Measurements from ENCODE around the gene CDC25C.
"Not testable (repeated sequence)": the region's sequence is repeated elsewhere in the genome, so short reads cannot be mapped to it uniquely, and the experiment has no call there.

The CDC25C gene

DNA sequence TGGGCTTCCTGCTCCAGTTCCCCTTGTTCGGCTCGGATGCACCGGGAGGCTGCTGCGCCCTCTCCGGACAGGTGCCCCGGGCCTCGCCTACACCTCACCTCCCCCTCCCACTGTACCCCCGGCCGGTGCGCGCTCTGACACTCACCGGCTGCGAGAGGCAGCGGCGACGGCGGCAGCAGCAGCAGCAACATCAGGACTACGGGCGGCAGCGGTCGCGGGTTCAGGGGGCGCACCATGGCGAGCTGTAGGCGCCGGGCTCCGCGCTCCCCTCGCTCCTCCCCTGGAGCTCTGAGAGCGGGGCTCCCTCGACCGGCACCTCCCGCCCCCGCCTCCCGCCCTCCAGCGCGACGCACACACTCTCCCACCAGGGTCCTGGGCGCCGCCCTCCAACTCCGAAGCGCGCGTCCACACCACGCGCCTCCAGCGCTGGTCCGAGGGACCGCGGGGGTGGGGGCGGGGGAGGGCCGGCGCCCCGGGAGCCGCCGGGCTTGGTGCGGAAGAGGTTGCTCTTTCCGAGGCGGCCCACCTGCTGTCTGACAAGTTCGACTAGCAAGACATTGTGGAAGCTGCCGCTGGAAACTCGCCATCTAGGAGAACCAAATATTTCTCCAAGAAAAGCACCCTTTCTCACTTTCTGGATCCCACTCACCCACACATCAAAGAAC is 57.3 kb downstream of the CDC25C start, which contains the start of gene GFRA3:
Gene GFRA3 (minus strand): TSS at position 433 of the 665 bp plus-strand sequence. CDS start 197 bp downstream, at position 236.
- FAIRE-seq: no peak

DNA sequence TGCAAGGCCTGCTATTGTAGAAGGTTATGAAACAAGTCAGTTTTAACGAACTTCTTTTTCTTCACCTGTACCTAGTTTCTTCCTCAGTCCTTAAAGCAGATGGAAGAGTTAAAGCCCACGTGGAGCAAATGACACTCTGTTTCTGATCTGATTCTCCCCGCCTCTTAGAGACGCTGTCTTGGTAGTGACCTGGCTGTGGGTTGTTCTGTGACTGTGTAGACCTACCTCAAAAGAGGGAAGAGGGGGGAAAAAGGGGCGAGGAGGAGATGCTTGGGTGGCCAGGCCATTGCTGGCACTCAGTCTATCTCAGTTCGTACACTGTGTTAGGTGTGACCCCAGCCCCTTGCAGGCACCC is 57.8 kb downstream of the CDC25C start:
- FAIRE-seq: no peak

GRCh38 chr5:138272681-138273080 is 58.9 kb downstream of the CDC25C start:
- FAIRE-seq: no peak

GRCh38 chr5:138271281-138271680 is 60.3 kb downstream of the CDC25C start:
- FAIRE-seq: no peak

- FAIRE-seq: no peak
Observed at GRCh38 chr5:138264183-138264582, 67.4 kb downstream of the CDC25C start.

- FAIRE-seq: no peak
Observed at GRCh38 chr5:138263581-138263980, 68.0 kb downstream of the CDC25C start.

DNA sequence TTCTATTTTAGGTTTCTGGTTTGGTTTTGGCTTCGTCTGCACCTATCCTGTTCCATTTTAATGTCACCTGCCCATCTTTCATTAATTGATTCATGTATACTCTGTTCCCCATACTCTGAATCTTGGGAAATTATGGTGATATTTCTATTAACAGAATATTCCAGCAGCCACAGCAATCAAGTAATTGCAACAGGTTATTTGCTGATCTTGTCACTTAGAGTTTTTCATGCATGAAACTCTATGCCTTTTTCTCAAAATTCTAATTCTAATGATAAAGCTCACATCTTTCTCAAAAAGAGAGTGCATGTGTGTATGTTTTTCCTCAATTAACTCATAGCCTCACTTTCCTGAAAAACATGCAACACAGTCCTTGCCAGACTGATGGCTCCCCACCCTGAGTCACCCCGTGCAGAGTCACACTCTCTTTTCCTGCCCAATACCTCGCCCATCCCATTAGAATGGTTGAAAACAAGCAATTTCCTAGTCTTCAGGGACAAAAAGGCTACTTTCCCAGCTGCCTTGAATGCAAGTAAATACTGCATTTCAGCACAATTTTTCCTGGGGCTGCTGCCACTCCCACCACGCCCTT is 72.8 kb downstream of the CDC25C start:
- no peak for FAIRE-seq

DNA sequence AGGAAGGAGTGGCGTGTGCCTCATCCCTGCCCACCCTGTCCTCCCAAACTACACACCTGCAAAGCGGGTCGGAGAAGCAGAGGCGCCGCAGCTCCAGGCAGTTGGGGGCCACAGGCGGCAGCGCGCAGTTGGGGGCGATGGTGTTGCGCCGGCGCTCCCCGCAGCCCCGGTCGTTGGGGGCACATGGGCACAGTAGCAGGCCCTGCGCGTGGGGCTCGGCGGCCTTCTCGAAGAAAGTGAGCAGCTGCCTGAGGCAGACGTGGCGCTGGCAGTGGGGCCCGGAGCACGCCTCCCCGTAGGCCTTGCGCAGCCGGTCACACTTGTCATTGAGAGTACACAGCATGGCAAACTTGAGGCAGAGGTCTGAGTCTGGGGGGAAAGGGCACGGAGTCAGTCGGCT is 74.0 kb downstream of the CDC25C start:
- FAIRE-seq: no peak

GRCh38 chr5:138252944-138253343 is 78.7 kb downstream of the CDC25C start:
- no peak for FAIRE-seq

DNA sequence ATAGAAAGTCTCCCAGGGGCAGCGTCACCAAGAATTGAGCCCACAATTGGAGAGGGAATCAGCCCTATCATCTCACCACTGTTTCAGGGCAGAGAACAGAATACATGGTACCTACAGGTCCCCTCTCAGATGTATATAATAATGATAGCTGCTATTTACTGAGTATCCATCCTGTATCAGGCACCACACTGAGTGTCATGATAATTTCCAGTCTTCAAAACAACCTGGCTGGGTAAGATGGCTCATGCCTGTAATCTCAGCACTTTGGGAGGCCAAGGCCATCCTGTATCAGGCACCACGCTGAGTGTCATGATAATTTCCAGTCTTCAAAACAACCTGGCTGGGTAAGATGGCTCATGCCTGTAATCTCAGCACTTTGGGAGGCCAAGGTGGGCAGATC is 83.8 kb downstream of the CDC25C start:
- not testable (repeated sequence) for FAIRE-seq

GRCh38 chr5:138246822-138247221 is 84.8 kb downstream of the CDC25C start:
- FAIRE-seq: no peak

- FAIRE-seq: no peak
Observed at GRCh38 chr5:138246334-138246733, 85.3 kb downstream of the CDC25C start.

DNA sequence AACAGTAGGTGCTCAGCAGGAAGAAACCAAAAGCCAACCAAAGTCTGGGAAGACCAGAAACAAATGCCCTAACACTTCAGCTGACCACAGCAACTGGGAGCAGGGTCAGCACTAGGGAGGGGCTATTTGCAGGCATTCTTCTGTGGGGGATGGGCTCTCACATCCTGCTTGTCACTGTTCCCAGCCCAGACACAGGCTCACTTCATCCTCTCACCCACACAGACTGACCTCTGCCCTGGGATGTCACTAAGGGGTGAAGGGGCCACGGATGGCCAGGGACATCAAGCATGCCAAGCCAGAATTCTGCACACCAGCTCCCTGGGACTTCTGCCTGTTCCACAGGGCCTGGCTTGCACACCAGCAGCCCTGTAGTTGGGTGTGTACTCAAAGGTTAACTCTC is 85.9 kb downstream of the CDC25C start:
- no peak for FAIRE-seq

DNA sequence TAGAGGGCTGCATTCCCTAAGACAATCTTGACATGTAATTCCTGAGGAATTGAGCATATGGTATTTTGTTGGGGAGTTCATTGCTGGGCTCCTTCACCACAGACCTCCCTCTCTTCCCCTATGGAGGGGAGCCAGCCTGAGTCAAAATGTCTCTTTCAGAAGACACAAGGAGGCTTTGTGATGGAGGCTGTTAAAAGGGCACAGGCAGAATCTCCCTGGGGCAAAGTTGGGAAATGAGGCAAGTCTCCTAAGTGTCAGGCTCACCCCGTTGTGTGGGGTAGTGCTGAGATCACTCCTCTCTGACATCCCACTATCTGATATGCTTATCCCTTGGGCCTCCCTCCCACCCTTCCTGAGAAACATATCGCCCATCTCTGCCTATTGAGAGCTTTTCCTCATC is 87.8 kb downstream of the CDC25C start:
- FAIRE-seq: no peak

DNA sequence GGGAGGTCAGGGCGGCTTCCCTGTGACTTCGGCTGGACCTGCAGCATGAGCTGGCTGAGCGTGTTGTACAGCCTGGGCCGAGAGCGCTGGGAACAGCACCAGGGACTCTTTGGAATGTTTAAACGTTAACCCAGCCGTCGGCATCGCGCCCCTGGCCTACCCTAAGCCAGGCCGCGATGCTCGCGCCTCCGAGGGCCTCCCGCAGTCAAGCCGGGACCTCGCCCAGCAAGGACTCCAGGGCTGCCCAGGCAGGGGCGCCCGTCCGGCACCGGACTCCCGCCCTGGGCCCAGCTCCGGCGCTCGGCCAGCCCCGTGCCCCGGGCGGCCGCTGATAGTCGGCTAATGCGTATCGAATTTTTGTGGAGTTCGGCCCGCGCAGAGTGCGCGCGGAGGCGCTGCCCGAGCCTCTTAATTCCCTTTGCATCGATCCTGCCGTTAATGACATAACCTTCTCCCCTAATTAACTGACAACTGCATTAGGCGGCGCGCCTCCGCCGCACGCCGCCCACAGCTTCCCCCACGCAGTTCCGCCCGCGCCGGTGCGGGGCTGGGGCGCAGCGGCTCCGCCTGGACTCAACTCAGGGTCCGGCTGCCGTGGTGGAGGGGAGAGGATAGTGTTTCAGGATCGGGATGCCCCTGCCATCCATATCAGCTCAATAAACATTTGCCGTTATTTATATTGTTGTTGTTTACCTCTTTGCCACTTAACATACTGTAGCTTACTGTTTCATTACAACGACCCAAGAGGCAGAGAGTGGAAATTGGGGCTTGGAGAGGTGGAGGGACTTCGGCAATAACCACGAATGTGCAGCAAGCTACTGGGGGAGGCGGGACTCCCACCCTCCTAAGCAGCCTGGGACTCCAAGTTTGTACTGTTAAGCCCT is 89.7 kb downstream of the CDC25C start:
- no peak for FAIRE-seq

- no peak for FAIRE-seq
Observed at GRCh38 chr5:138240650-138241385, 90.8 kb downstream of the CDC25C start.

GRCh38 chr5:138238034-138238433 is 93.6 kb downstream of the CDC25C start:
- no peak for FAIRE-seq
